Thoracic aorta (tissue), 2 donors: ENCODE results near the gene CFAP65. TPM values are rescaled to one million over a fixed set of nuclear protein-coding genes. Genes with fewer than 3 reads are reported as not detected.

Experiments
- ATAC-seq: fragments of 150-250 bp; one replicate; pipeline ENCODE4 v1.8.0; 2017; ENCODE audit warnings: low read depth; ENCODE audit not compliant: insufficient number of reproducible peaks, low FRiP score
- DNase-seq: peaks from one replicate; pipeline ENCODE4 v3.0.0-alpha.2; 2020; ENCODE audit warnings: low spot score
- H3K27ac ChIP-seq, 2 donors: fragments of 200-600 bp; sonication (generic); 1 replicate in 1 of 2; 2 replicates in 1 of 2; pipeline ENCODE4 v1.5.1; 2016; ENCODE audit warnings: mild to moderate bottlenecking in 2 of 2, moderate library complexity in 2 of 2
- H3K27me3 ChIP-seq: fragments of 200-600 bp; sonication (generic); replicated peaks from 2 replicates; pipeline ENCODE4 v1.6.0; 2016; ENCODE audit warnings: mild to moderate bottlenecking; ENCODE audit not compliant: insufficient read depth
- H3K36me3 ChIP-seq: fragments of 200-600 bp; sonication (generic); one replicate; pipeline ENCODE4 v1.5.1; 2016
- H3K4me1 ChIP-seq, 2 donors: fragments of 200-600 bp; sonication (generic); 1 replicate in 1 of 2; 2 replicates in 1 of 2; pipeline versions ENCODE4 v1.5.1 to v1.6.0; 2016; ENCODE audit warnings: low read depth in 2 of 2, mild to moderate bottlenecking in 1 of 2; ENCODE audit not compliant: control insufficient read depth in 1 of 2
- H3K4me3 ChIP-seq: fragments of 200-600 bp; sonication (generic); 2 replicates; pipeline ENCODE4 v1.5.1; 2016; ENCODE audit warnings: mild to moderate bottlenecking
- H3K9me3 ChIP-seq: fragments of 200-600 bp; sonication (generic); 2 replicates; pipeline ENCODE4 v1.5.1; 2016
- total RNA-seq, 2 donors: library from RNA; depleted of rRNA; stranded (reverse); fragments of >200 nt; gene quantifications; one replicate each; pipeline versions ENCODE4 v1.1.0 to v1.2.3, GENCODE V29; 2016
- TF ChIP-seq, protein P1 (sequence below): fragments of 200-600 bp; sonication (generic); IDR thresholded peaks from one replicate; pipeline ENCODE4 v1.5.1; 2019; ENCODE audit warnings: antibody characterized with exemption

The CFAP65 gene
- total RNA-seq, 2 donors from 2014 or later, result not detected

DNA sequence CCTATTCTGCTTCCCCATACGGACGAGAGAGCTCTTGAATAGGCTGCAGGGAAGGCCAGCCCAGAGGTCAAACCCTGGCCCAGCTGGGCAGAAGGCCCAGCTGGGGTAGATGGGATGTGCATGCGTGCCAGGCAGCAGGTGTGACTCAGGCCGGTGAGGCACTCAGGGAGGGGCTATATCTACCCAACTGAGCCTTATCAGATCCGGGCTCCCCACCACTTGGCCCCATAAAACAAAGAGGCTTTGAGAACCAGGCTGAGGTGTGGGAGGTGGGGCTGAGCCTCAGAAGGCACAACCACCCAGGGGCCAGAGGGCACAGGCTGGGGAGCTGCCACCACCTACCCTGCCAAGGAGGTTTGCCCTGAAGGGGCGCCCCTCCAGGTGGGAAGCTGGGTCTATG is 8.0 kb upstream of the CFAP65 start:
- no peak for DNase-seq
- ATAC-seq, result no peak

DNA sequence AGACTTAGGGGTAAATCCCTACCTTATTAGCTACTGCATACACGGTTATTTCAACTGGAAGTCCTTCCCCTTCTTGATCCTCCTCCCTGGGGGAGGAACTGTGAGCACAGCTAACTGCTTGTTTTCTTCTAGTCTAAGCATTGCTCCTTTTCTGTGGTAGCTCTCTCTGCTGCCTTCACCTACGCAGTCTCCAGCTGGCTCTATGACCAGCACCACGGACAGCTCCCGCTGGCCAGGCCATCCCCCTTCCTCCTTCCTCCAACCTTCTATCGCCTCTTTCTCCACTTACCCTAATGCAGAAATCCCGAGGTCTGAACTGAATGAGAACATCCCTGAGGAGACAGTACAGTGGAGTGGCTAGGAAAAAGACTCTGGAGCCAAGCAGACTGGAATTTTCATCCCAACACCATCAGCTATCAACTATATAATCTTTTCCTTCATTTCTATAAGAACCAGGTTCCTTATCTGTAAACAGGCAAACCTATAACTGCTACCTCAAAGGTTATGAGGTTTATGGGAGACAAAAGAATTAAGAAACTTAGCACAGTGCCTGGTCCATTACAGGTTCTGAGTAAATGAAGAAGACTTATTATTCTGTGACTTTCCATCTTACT is 4.7 kb upstream of the CFAP65 start:
- H3K36me3 ChIP-seq, result no peaks in the 10 kb centered on the region
- no peak overlapping the region for H3K4me3 ChIP-seq
- TF ChIP-seq, protein P1, sequence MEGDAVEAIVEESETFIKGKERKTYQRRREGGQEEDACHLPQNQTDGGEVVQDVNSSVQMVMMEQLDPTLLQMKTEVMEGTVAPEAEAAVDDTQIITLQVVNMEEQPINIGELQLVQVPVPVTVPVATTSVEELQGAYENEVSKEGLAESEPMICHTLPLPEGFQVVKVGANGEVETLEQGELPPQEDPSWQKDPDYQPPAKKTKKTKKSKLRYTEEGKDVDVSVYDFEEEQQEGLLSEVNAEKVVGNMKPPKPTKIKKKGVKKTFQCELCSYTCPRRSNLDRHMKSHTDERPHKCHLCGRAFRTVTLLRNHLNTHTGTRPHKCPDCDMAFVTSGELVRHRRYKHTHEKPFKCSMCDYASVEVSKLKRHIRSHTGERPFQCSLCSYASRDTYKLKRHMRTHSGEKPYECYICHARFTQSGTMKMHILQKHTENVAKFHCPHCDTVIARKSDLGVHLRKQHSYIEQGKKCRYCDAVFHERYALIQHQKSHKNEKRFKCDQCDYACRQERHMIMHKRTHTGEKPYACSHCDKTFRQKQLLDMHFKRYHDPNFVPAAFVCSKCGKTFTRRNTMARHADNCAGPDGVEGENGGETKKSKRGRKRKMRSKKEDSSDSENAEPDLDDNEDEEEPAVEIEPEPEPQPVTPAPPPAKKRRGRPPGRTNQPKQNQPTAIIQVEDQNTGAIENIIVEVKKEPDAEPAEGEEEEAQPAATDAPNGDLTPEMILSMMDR, result no peak
- ATAC-seq (no peak), DNase-seq (no peak)
- H3K27ac ChIP-seq, result no peak overlapping the region
- H3K27me3 ChIP-seq, result no peaks in the 10 kb centered on the region
- H3K4me1 ChIP-seq, result peaks cover 0 to 4% of the 10 kb centered on the region in 2 donors
- H3K9me3 ChIP-seq, result no peaks in the 10 kb centered on the region

More for the DNA sequence above, 8.0 kb upstream of the CFAP65 start:
- Histone ChIP-seq H3K4me3 (no peak overlapping the region), H3K4me1 (no peaks in the 10 kb centered on the region), H3K36me3 (no peaks in the 10 kb centered on the region), H3K9me3 (no peaks in the 10 kb centered on the region), H3K27ac (no peak overlapping the region), H3K27me3 (no peaks in the 10 kb centered on the region)
- TF ChIP-seq, protein P1, result no peak

DNA sequence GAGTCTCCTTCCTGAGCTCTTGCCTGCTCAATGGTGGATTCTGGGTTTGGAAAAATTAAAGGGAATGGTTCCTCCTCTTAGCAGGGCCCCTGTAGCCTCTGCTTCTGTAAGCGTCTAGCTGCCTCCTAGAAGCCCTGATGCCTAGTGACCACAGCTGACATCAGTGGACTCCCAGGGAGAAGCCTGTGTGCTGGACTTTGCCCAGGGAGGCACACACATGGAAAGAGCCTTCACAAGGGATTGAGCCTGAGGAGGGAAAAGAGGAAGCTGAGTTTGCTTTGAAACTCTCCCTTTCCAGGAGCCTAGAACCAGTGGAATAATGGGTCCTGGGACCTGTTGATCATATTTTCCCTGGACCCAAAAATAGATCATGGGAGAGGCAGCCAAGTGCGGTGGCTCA is 1.4 kb upstream of the CFAP65 start:
- no peak for ATAC-seq

DNA sequence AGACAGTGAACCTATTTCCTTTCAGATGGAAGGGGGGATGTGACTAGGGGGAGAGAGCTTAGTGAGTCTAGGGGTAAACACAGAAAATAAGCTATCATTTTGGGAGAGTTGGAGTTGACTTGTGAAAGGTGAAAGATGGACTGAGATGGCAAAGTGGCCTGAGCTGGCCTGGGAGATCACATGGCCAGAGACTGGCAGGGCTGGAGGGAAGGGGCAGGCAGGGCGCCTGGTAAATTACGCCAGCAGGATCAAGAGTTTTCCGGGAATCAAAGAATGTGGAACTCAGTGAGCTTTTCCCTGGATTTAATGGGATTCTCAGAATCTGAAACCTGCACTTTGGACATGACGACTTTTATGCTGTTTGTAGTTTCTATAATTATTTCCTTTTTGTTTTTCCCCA is 841 bp upstream of the CFAP65 start:
- no peaks in the 10 kb centered on the region for H3K27me3 ChIP-seq
- peaks cover 0 to 4% of the 10 kb centered on the region in 2 donors for H3K4me1 ChIP-seq
- DNase-seq (no peak), ATAC-seq (no peak)
- H3K4me3 ChIP-seq, result no peak overlapping the region
- no peaks in the 10 kb centered on the region for H3K9me3 ChIP-seq
- TF ChIP-seq, protein P1, result no peak
- no peaks in the 10 kb centered on the region for H3K36me3 ChIP-seq
- H3K27ac ChIP-seq, result no peak overlapping the region

More for the DNA sequence above, 1.4 kb upstream of the CFAP65 start:
- Histone ChIP-seq H3K4me1 (peaks cover 0 to 4% of the 10 kb centered on the region in 2 donors), H3K27me3 (no peaks in the 10 kb centered on the region), H3K36me3 (no peaks in the 10 kb centered on the region), H3K9me3 (no peaks in the 10 kb centered on the region), H3K27ac (no peak overlapping the region), H3K4me3 (no peak overlapping the region)
- DNase-seq, result no peak
- TF ChIP-seq, protein P1, result no peak

DNA sequence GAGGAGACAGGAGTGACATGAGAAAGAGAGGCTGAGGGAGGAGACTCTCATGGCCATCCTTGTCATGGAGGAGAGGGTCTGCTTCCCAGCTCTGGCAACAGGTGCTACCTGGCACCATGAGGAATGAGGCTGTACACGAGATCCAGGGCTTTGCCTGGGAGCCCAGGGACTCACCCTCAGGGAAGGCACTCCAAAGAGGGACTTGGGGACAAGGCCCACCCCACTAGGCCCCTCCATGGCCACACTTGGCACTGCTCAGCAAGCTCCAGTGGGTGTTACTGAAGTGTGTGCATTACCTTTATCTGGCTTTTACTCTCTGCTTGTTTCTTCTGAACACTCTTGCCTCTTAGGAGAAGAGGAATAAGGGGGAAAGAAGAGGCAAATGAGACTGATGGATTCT is 2.7 kb downstream of the CFAP65 start:
- ATAC-seq, result no peak
- TF ChIP-seq, protein P1, result no peak
- no peaks in the 10 kb centered on the region for H3K36me3 ChIP-seq
- peaks cover 0 to 4% of the 10 kb centered on the region in 2 donors for H3K4me1 ChIP-seq
- H3K27me3 ChIP-seq, result no peaks in the 10 kb centered on the region
- H3K9me3 ChIP-seq, result no peaks in the 10 kb centered on the region
- no peak for DNase-seq
- H3K4me3 ChIP-seq, result no peak overlapping the region
- H3K27ac ChIP-seq, result no peak overlapping the region
